Nucleus accumbens (tissue), 56 donors: ENCODE data around the gene UVRAG.
"Not testable (repeated sequence)": the region's sequence is repeated elsewhere in the genome, so short reads cannot be mapped to it uniquely, and the experiment has no call there.

Source experiments
- DNase-seq, 56 donors: peaks; one replicate each; lab custom pipeline; 2025; lab: John Stamatoyannopoulos, UW

The UVRAG gene

DNA sequence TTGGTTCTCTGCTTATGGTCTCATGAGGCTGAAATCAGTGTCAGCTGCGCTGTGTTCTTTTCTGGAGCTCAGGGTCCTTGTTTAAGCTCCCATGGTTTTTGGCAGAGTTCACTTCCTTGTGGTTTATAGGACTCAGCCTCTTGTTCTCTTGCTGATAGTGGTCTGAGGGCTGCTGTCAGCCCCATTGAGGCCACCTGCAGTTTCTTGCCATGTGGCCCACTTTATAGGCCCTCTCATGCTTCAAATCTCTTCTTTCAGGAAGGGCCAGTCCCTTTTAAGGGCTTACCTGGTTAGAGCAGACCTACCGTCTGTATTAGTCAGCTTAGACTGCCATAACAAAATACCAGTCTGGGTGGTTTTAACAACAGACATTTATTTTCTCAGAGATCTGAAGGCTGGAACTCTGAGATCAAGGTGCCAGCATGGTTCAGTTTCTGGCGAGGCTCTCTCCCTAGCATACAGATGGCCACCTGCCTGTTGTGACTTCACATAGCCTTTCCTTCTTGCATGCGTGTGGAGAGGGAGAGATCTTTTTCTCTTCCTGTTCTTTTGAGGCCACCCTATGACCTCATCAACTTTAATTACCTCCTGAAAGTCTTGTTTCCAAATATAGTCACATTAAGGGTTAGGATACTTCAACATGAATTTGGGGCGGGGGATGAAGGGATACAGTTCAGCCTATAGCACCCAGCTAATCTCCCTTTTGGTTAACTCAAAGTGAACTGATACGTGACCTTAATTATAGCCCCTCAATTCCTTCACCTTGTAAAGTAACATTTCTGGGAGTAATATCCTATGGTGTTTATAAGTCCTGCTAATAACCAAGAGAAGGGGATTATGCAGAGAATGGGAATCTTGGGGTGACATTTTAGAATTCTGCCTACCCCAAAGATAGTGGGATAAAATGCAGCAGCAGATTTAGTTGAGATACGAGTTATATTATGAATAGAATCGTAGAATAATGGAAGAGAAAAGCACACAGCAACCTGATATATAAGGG lies 131.8 kb downstream of the UVRAG start:
- peak in 1 of 56 donors; percentile 4 for DNase-seq

DNA sequence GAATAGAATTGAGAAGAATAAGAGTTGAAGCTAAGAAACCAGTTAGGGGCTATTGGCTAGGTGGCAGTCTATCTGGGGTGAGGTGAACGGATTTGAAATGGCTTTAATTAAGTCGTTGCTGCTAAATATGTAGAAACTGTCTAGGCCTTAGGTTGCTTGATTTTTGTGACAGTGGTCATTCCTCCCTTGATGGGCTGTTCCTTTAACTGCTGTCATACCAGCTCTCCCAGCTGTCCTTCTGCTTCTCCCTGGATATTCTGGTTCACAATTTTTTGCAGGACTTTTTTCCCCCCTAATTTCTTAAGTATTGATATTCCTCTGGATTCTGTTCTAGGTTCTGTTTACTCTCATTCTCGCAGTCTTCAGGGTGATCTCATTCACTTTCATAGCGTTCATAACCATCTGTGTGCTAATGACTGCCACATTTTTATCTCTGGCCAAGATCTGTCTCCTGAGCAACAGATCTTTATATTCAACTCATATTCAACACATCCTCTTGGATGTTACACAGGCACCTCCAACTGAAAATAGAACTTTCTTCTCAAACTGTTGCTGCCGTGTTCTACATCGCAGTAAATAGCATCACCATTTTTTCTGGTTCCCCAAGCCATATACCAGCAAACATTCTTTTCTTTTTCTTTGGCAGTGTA lies 134.1 kb downstream of the UVRAG start:
- no peak for DNase-seq

DNA sequence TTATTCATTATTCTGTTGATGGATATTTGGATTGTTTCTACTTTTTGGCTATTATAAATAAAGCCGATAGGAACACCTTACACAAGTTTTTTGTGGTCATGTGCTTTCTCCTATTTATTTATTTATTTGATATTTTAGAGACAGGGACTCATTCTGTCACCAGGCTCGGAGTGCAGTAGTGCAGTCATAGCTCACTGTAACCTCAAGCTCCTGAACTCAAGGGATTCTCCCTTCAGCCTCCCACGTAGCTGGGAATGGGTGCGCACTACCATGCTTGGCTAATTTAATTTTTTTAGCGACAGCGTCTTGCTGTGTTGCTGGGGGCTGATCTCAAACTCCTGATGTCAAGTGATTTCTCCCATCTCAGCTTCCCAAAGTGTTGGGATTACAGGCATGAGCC lies 135.1 kb downstream of the UVRAG start:
- DNase-seq, result no peak

DNA sequence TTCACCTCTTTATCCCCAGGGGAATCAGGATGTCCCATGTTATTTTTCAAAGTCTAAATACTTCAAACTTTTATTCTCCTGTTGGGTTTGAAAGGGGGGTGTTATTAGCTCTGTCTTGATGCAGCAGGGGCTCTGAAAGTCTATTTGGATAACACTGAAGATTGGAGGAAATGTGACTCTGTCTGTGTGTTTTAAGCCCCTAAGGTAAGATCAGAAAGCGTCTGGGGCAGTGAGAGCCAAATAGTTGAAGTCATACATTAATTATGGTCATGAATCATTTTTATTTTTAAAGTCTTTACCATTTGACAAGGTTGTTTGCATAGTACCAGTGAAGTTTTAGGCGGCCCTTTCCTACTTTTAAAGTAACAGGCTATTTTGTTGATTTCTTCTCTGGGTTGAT lies 139.0 kb downstream of the UVRAG start:
- no peak for DNase-seq

DNA sequence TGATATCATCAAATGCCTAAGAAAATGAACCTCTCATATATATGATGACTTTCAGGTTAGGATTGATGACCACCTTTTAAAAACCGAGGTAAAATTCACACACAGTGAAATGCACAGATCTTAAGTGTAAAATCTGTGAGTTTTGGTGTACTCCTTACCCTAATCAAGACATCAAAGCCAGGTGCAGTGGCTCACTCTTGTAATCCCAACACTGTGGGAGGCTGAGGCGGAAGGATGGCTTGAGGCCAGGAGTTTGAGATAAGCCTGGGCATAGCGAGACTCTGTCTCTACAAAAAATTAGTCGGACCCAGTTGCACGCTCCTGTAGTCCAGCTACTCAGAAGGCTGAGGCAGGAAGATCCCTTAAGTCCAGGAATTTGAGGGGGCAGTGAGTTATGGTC lies 140.4 kb downstream of the UVRAG start:
- no peak for DNase-seq

DNA sequence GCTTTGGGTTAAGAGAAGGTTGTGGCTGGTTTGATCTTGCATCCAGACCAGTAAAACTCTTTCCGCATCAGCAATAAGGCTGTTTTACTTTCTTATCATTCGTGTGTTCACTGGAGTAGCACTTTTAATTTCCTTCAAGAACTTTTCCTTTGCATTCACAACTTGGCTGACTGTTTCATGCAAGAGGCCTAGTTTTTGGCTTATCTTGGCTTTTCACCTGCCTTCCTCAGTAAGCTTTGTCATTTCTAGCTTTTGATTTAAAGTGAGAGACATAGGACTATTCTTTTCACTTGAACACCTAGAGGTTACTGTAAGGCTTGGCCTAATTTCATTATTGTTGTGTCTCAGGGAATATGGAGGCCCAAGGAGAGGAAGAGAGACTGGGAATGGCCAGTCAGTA lies 144.5 kb downstream of the UVRAG start:
- no peak for DNase-seq

DNA sequence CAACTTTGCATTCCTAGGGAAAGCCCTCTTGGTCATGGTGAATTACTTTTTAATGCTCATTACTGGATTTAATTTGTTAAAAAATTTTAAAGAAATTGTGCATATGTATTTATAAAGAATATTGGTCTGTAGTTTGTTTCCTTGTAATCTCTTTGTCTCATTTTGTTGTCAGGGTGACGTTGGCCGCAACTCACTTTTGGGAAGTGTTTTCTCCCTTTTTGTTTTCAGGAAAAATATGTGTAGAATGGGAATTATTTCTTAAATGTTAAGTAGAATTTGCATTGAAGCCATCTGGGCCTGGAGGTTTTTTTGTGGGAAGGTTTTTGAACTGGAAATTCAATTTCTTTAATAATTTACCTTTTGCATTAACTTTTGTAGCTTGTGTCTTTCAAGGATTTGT lies 149.1 kb downstream of the UVRAG start:
- DNase-seq, result no peak

DNA sequence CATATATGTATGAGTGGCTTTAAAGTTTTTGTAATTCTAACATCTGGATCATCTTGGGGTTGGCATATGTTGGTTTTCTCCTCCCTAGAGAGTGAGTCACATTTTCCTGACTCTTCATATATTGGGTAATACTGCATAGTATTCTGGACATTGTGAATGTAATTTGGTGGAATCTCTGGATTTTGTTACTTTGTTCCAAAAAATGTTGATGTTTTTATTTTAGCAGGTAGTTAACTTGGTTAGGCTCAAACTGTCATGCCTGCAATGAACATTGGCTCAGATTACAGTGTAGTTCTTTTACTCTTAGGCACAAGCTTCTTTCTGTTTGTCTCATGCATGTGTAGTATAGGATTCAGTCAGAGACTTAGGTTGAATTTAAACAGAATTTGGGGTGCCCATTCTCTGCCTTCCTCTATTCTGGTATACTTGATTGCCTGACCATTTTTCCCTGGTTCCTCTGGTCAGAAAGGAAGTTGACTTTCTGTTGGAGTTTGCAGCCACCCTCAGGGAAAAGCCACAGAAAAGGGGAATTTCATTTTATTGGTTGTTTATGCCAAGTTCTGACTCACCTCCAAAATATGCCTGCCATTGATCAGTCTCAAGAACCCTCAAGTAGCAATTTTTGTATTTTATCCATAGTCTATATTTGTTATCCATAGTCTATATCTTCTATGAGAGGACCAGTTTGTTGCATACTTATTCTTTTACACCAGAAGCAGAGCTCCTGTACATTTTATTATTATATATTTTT lies 151.7 kb downstream of the UVRAG start:
- no peak for DNase-seq

DNA sequence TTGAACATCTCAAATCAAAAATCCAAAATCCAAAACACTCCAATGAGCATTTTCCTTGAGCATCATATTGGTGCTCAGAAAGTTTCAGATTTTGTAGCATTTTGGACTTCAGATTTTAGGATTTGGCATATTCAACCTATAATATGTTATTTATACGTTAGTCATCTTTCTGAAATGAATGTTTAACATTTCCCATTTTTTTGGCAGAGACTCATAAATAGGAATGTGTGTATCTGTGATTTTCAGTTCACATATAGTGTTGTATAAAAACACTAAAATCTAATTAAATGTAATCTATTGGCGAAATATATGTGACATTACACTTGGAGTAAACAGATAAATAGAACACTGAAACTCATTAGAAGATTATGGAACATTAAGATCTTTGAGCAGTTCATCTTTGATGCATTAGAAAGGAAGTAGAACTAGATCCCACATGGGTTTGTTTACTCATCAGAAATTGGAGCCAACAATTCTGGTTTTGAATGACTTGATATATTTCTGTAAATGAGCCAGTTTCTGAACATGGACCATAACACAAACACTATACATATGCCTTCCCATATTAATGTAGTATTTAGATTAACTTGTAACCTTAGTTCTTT lies 153.1 kb downstream of the UVRAG start:
- DNase-seq, result no peak

DNA sequence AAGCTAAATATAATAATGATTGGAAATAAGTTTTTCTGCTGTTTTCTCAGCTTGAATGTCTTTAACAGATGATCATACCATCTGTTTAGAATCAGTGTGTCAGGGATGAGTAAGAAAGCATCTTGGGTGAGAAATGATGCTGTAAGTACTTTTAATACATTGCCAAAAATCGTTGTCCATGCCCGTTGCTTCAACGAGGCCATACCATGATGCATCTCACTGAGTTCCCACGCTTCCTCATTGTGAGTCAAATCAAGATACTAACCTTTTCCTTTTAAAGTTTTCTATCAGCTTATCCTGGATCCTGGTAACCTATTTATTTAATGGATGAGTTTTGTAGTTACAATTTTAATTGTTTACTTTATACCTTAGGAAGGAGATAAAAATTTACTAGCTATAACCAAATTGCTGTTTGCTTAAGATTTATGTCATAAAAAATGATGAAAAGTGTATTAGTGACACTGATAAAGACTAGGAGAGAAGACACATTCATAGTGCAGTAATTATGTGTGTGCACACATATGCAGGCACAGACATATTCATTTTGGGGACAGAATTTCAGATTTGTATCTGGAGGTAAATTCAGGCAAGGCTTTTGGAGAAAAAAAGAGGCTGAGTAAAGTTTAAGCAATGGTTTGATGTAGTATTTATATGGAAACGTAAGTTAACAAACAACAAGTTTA lies 154.8 kb downstream of the UVRAG start:
- DNase-seq, result no peak

DNA sequence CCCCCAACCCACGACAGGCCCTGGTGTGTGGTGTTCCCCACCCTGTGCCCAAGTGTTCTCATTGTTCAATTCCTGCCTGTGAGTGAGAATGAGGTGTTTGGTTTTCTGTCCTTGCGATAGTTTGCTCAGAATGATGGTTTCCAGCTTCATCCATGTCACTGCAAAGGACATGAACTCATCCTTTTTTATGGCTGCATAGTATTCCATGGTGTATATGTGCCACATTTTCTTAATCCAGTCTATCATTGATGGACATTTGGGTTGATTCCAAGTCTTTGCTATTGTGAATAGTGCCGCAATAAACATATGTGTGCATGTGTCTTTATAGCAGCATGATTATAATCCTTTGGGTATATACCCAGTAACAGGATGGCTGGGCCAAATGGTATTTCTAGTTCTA lies 158.7 kb downstream of the UVRAG start:
- not testable (repeated sequence) for DNase-seq

DNA sequence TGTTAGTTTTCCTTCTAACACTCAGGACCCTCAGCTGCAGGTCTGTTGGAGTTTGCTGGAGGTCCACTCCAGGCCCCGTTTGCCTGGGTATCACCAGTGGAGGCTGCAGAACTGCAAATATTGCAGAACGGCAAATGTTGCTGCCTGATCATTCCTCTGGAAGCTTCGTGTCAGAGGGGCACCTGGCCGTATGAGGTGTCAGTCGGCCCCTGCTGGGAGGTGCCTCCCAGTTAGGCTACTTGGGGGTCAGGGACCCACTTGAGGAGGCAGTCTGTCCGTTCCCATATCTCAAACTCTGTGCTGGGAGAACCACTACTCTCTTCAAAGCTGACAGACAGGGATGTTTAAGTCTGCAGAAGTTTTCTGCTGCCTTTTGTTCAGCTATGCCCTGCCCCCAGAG lies 164.1 kb downstream of the UVRAG start:
- not testable (repeated sequence) for DNase-seq

DNA sequence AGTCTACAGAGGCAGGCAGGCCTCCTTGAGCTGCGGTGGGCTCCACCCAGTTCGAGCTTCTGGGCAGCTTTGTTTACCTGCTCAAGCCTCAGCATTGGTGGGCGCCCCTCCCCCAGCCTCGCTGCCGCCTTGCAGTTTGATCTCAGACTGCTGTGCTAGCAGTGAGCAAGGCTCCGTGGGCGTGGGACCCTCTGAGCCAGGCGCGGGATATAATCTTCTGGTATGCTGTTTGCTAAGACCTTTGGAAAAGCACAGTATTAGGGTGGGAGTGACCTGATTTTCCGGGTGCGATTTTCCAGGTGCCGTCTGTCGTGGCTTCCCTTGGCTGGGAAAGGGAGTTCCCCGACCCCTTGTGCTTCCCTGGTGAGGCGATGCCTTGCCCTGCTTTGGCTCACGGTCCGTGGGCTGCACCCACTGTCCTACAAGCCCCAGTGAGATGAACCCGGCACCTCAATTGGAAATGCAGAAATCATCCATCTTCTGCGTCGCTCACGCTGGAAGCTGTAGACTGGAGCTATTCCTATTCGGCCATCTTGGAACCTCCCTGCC lies 164.5 kb downstream of the UVRAG start:
- DNase-seq, result not testable (repeated sequence)

DNA sequence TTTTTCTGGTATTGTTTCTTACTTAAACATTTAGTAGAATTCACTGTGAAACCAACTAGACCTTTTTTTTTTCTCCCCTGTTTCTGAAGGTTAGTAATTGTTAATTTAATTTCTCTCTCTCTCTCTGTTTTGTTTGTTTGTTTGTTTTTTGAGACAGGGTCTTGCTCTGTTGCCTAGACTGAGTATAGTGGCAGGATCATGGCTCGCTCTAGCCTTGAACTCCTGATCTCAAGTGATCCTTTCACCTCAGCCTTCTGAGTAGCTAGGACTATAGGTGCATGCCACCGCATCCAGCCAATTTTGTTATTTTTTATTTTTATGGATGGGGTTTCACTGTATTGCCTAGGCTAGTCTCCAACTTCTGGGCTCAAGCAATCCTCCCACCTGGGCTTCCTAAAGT lies 165.0 kb downstream of the UVRAG start:
- no peak for DNase-seq

DNA sequence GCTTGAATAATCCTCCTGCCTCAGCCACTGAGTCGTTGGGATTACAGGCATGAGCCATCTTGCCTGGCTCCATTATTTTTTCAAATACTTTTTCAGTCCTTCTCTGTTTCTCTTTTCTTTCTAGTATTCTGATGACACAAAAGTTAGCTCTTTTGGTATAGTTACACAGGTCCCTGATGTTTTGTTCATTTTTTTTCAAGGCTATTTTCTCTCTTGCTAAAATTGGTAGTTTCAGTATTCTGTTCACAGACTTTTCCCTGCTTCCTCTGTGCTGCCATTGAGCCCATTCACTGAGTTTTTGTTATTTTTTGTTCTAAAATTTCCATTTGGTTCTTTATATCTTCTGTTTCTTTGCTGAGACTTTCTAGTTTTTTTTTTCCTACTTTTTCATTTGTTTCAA lies 166.5 kb downstream of the UVRAG start:
- no peak for DNase-seq

DNA sequence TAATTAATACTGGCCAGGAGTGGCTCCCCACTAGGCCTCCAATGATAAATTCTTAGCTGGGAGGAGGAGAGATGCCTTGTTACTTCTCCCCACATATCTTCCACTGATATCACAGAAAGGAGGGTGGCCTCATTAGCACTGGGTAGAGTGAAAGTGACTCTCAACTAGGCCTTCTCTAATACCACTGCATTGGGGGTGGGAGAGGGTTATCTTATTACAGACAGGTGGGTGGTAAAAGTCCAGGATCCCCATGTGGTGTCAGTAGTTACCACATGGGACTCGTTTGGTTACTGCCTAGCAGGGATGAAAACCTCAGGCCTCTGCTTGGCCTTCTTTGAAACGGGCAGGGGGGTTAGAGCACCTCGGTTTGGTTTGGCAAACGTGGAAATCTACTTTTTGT lies 167.3 kb downstream of the UVRAG start:
- no peak for DNase-seq

DNA sequence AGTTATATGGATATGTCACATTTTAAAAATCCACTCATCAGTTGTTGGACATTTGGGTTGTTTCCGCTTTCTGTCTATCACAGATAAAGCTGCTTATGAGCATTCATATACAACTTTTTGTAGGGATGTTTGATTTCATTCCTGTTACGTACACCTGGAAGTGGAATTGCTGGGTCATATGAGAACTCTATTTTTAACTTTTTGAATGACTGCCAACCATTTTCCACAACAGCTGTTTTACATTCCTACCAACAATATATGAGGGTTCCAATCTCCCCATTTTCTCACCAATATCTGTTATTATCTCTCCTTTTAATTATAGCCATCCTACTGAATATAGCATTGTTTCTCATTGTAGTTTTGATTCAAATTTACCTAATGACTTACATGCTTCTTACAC lies 172.0 kb downstream of the UVRAG start:
- DNase-seq, result no peak

DNA sequence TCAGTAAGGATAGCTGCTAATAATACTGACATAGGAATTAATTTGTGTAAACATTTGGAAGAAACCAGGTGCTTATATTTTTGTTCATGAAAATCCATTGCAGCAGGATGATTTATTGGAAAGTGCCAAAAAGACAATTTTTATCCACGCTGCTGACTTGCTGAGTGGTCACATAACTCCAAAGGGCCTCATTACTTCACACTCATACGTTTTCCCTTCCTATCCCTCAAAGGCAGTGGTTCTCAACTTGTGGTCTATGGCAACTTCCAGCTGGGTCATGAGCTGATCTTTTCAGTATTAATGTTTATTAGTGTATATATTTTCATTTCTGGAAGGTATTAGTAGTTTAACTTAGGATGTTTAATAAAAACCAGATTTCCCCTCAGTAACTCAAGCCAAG lies 178.1 kb downstream of the UVRAG start:
- DNase-seq, result no peak

DNA sequence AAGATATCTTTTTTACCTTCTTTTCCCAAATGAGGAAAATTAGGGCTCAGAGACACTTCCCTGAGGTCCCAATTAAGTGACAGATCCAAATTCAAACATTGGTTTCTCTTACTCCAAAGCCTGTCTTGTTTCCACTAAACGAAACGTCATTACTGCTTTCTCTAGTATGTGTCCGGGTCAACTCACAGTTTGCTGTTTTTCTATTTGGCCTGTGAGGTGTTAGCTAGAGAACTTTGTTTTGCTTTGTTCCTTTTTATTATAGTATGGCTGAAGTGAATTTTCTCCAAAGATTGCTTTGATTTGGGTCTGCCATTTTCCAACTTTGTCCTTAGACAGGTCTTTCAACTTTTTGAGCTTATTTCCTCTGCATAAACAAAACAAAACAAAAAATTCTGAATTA lies 179.6 kb downstream of the UVRAG start:
- DNase-seq, result no peak
